Keratinocyte (primary cell): Measurements from ENCODE around the gene TPO. TPM values are rescaled to one million over a fixed set of nuclear protein-coding genes. Genes with fewer than 3 reads are reported as not detected.

ENCODE experiments used
- DNase-seq: peaks from one replicate; pipeline ENCODE4 v3.0.0-alpha.2; 2011; ENCODE audit warnings: low read depth, missing footprints, low spot score
- FAIRE-seq: peaks from 2 replicates; lab custom pipeline; 2011; peaks lifted over from hg19 to GRCh38; lab: Jason Lieb, UNC
- H2AFZ ChIP-seq: 2 replicates; pipeline ENCODE4 v1.6.0; 2012; ENCODE audit warnings: low read length, control low read depth, inconsistent platforms; ENCODE audit not compliant: control insufficient read depth
- H3K27ac ChIP-seq: 2 replicates; pipeline ENCODE4 v1.5.1; 2011; ENCODE audit warnings: low read length; ENCODE audit not compliant: control insufficient read depth, insufficient read depth
- H3K27me3 ChIP-seq: 3 replicates; pipeline ENCODE4 v1.6.0; 2011; ENCODE audit warnings: low read length; ENCODE audit not compliant: control insufficient read depth, insufficient read depth; ENCODE audit errors: extremely low read depth
- H3K36me3 ChIP-seq, 2 experiments: 2 replicates in 1 of 2; 3 replicates in 1 of 2; pipeline ENCODE4 v1.5.1; 2011; ENCODE audit warnings: low read length in 2 of 2, mild to moderate bottlenecking in 1 of 2; ENCODE audit not compliant: control insufficient read depth in 2 of 2, insufficient read depth in 2 of 2; ENCODE audit errors: extremely low read depth in 1 of 2
- H3K4me1 ChIP-seq: 3 replicates; pipeline ENCODE4 v1.5.1; 2011; ENCODE audit warnings: low read length; ENCODE audit not compliant: control insufficient read depth, insufficient read depth; ENCODE audit errors: extremely low read depth
- H3K4me2 ChIP-seq: 3 replicates; pipeline ENCODE4 v1.6.0; 2011; ENCODE audit warnings: low read depth, low read length; ENCODE audit not compliant: control insufficient read depth, insufficient read depth; ENCODE audit errors: extremely low read depth
- H3K4me3 ChIP-seq, 3 experiments: fragments of 200-600 bp in 1 of 3; sonication (generic) in 1 of 3; 2 replicates in 2 of 3; 3 replicates in 1 of 3; pipeline ENCODE4 v1.5.1; 2011 to 2016; ENCODE audit warnings: low read length in 3 of 3, mild to moderate bottlenecking in 3 of 3, control low read depth in 2 of 3, inconsistent platforms in 1 of 3, low read depth in 1 of 3, mixed read lengths in 1 of 3, mixed run types in 1 of 3, moderate library complexity in 1 of 3; ENCODE audit not compliant: control insufficient read depth in 2 of 3, insufficient read depth in 2 of 3; ENCODE audit errors: extremely low read depth in 1 of 3
- H3K79me2 ChIP-seq: 2 replicates; pipeline ENCODE4 v1.6.0; 2012; ENCODE audit warnings: low read length; ENCODE audit not compliant: control insufficient read depth, insufficient read depth
- H3K9ac ChIP-seq: 3 replicates; pipeline ENCODE4 v1.6.0; 2011; ENCODE audit warnings: low read length; ENCODE audit not compliant: control insufficient read depth, insufficient read depth; ENCODE audit errors: extremely low read depth
- H3K9me1 ChIP-seq: 3 replicates; pipeline ENCODE4 v1.6.0; 2011; ENCODE audit warnings: low read length; ENCODE audit not compliant: control insufficient read depth, insufficient read depth; ENCODE audit errors: extremely low read depth
- H3K9me3 ChIP-seq: 2 replicates; pipeline ENCODE4 v1.5.1; 2012; ENCODE audit warnings: low read depth, low read length; ENCODE audit not compliant: control insufficient read depth
- H4K20me1 ChIP-seq: 3 replicates; pipeline ENCODE4 v1.6.0; 2011; ENCODE audit warnings: low read length; ENCODE audit not compliant: control insufficient read depth, insufficient read depth; ENCODE audit errors: extremely low read depth
- CTCF ChIP-seq, 3 experiments: IDR thresholded peaks in 1 of 3; conservative IDR thresholded peaks in 1 of 3; optimal IDR thresholded peaks in 1 of 3; 2 replicates in 2 of 3; 3 replicates in 1 of 3; pipeline versions ENCODE3 to v1.5.1; 2011; ENCODE audit warnings: low read length in 3 of 3, mild to moderate bottlenecking in 3 of 3, moderate library complexity in 2 of 3, control low read depth in 1 of 3, inconsistent platforms in 1 of 3; ENCODE audit not compliant: insufficient read depth in 2 of 3; ENCODE audit errors: extremely low read depth in 1 of 3
- EZH2 ChIP-seq: IDR thresholded peaks from one replicate; pipeline ENCODE4 v1.6.1; 2012; ENCODE audit warnings: inconsistent platforms, mild to moderate bottlenecking, low read length, moderate library complexity
- dilution Hi-C: fragments of 300-500 bp; cut with MboI; formaldehyde crosslinking; loops from one replicate; pipeline ENCODE4 v1.7.0; 2020; ENCODE audit warnings: low sequenced_read_pairs; ENCODE audit not compliant: extremely low pct_ligation_motif_present
- polyA plus RNA-seq, 5 experiments: library from polyadenylated mRNA; depleted of rRNA in 3 of 5; stranded (reverse) in 3 of 5; stranded (forward) in 1 of 5; unstranded in 1 of 5; fragments of >200 nt; gene quantifications; 1 replicate in 1 of 5; 2 replicates in 3 of 5; 3 replicates in 1 of 5; pipeline versions ENCODE4 v1.2.1 to v1.2.3, GENCODE V29; 2011 to 2012; ENCODE audit warnings: missing spikeins in 2 of 5, low read depth in 1 of 5, low replicate concordance in 1 of 5

The TPO gene
- polyA plus RNA-seq, 1 donor (not counting 4 experiments of a cell fraction or from before 2014, with no cell fraction given) = 0.07 TPM

- no peak overlapping the region for H3K4me3 ChIP-seq
- peaks cover 10% of the 10 kb centered on the region for H3K27me3 ChIP-seq
- no peak for FAIRE-seq
- no peaks in the 10 kb centered on the region for H3K9me1 ChIP-seq
- H3K4me2 ChIP-seq = no peak overlapping the region
- no peaks in the 10 kb centered on the region for H3K79me2 ChIP-seq
- H3K36me3 ChIP-seq = no peaks in the 10 kb centered on the region
- H3K9me3 ChIP-seq = no peaks in the 10 kb centered on the region
- dilution Hi-C loops = loop anchor here (25.0 kb wide), 1 partner anchor 146 kb away; the partner anchor contains the start of gene PXDN
- peaks cover 32% of the 10 kb centered on the region for H3K4me1 ChIP-seq
- no peaks in the 10 kb centered on the region for H4K20me1 ChIP-seq
- DNase-seq = no peak
- no peak overlapping the region for H3K27ac ChIP-seq
- H3K9ac ChIP-seq = no peak overlapping the region
- no peak overlapping the region for H2AFZ ChIP-seq
- TF ChIP-seq EZH2 (no peak), CTCF (optimal IDR thresholded peaks at IDR 0.05 in 1 of 3, IDR thresholded peaks at IDR 0.05 in 1 of 3, conservative IDR thresholded peaks at IDR 0.05 in 1 of 3; ENCODE audit: extremely low read depth in 1 of 3, insufficient read depth in 2 of 3, low read length in 3 of 3) (no peak)
Observed at GRCh38 chr2:1591461-1591770, 178.2 kb downstream of the TPO start.
